AG04449 (cell line): ENCODE data around the gene PPP2R5C.

Experiments used
- CTCF ChIA-PET: fragments of 350-600 bp; formaldehyde crosslinking; extraction: SDS; loops from one replicate; lab custom pipeline; 2021; ENCODE audit warnings: antibody characterized with exemption; lab: Yijun Ruan, JAX
- POLR2A ChIA-PET: fragments of 400-600, 350-600 bp; formaldehyde crosslinking; extraction: SDS; loops from one replicate; lab custom pipeline; 2020; ENCODE audit warnings: antibody characterized with exemption, inconsistent platforms; lab: Yijun Ruan, JAX
- DNase-seq: peaks from one replicate; pipeline ENCODE4 v3.0.0-alpha.2; 2010; ENCODE audit warnings: low read depth, low spot score
- H3K4me3 ChIP-seq: 2 replicates; pipeline ENCODE4 v1.5.1; 2011; ENCODE audit warnings: low read depth, mild to moderate bottlenecking, control low read depth, low read length
- TF ChIP-seq, protein P1 (sequence below): IDR thresholded peaks from one replicate; pipeline ENCODE4 v1.5.1; 2011; ENCODE audit warnings: mild to moderate bottlenecking, moderate library complexity, low read length, control low read depth, inconsistent platforms; ENCODE audit not compliant: insufficient read depth; ENCODE audit errors: missing control alignments

The PPP2R5C gene

DNA sequence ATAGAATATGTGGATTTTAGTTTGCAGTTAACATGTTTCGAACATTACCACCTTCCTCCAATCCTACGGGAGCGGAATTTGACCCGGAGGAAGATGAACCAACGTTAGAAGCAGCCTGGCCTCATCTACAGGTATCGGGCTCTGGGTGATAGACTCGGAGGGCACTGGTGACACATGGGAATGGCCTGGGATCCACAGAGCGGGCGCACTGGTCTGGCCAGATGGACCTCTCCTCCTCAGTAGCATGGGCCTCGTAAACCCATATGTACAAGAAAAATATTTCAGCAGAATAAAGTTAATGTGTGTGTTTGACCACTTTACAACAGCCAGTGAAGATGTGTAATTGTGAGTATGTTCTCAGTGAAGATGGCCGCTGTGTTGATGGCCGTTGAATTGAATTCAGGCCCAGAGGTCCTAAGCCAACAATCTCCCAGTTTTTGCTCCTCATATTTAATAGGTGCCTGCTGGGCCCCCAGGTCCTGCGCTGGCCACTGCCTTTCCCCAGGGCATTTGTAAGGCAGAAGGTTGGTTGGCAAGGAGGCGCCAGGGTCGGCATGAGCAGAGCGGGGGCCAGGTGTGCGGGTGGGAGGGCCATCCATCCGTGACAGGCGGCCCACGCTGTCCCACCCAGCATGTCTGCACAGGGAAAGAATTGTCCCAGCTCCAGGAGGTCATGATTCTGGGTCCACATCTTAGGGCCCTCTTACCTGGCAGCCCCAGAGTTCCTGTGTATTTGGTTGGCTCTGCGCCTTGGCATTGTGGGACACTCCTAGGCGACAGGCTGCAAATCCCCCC lies 120.8 kb downstream of the PPP2R5C start:
- POLR2A ChIA-PET = no interaction called here
- no peak for DNase-seq
- CTCF ChIA-PET = no interaction called here
- H3K4me3 ChIP-seq = no peak overlapping the region
- TF ChIP-seq, protein P1, sequence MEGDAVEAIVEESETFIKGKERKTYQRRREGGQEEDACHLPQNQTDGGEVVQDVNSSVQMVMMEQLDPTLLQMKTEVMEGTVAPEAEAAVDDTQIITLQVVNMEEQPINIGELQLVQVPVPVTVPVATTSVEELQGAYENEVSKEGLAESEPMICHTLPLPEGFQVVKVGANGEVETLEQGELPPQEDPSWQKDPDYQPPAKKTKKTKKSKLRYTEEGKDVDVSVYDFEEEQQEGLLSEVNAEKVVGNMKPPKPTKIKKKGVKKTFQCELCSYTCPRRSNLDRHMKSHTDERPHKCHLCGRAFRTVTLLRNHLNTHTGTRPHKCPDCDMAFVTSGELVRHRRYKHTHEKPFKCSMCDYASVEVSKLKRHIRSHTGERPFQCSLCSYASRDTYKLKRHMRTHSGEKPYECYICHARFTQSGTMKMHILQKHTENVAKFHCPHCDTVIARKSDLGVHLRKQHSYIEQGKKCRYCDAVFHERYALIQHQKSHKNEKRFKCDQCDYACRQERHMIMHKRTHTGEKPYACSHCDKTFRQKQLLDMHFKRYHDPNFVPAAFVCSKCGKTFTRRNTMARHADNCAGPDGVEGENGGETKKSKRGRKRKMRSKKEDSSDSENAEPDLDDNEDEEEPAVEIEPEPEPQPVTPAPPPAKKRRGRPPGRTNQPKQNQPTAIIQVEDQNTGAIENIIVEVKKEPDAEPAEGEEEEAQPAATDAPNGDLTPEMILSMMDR = no peak

DNA sequence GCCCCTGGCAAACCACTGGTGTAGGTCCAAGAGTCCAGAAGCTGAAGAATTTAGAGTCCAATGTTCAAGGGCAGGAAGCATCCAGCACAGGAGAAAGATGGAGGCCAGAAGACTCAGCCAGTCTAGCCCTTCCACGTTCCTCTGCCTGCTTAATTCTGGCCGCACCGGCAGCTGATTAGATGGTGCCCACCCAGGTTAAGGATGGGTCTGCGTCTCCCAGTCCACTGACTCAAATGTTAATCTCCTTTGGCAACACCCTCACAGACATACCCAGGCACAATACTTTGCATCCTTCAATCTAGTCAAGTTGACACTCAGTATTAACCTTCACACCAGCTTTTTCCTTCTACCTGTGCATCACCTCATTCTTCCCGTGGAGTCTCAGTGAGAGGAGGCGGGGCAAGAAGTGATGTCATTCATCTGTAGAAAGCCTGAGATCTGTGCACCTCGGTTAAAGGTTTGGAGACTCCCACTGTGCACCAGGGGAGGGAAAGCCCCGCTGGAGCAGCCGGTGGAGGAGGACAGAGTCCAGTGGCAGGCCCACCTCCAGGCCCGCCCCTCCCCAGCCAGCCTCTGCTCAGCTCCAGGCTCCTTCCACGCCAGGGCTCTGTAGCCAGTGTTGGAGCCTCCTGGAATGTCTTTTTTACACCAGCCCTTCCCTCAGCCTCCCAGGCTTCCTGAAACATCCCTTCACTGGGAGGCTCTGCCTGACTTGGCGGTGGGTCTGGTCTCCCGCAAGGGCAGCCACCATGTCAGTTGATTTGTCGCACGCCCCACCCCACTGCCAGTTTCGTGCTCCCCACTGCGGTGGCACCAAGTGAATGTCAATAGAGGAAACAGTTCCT lies 122.8 kb downstream of the PPP2R5C start:
- no peak for DNase-seq
- ChIA-PET POLR2A (no interaction called here), CTCF (no interaction called here)
- TF ChIP-seq, protein P1 = no peak
- H3K4me3 ChIP-seq = no peak overlapping the region

GRCh38 chr14:101884934-101885576 lies 123.5 kb downstream of the PPP2R5C start:
- H3K4me3 ChIP-seq = no peak overlapping the region
- TF ChIP-seq, protein P1 = no peak

DNA sequence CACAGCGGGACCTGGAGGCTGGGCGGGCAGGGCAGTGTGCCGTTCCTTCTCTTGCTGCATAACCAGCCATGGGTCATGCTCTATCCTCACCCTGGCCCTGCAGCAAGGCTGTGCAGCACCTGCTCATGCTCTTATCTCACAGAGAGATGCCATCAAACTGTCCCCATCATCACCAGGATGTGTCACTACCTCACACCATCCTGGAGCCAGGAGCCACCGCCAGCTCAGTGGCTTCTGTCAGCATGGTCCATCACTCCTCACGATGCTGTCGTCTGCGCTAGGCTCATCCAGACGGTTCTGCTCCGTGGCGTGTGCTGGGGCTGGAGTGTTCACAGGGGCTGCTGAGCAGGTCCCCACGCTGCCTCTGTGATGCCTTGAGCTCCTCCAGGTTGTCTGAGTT lies 125.7 kb downstream of the PPP2R5C start:
- TF ChIP-seq, protein P1 = no peak
- CTCF ChIA-PET = no interaction called here
- POLR2A ChIA-PET = no interaction called here
- DNase-seq = no peak
- H3K4me3 ChIP-seq = no peak overlapping the region

More at GRCh38 chr14:101884934-101885576, 123.5 kb downstream of the PPP2R5C start:
- DNase-seq = no peak
- ChIA-PET CTCF (no interaction called here), POLR2A (no interaction called here)

- POLR2A ChIA-PET = no interaction called here
- TF ChIP-seq, protein P1 = no peak
- DNase-seq = no peak
- CTCF ChIA-PET = no interaction called here
- H3K4me3 ChIP-seq = no peak overlapping the region
These were observed 126.7 kb downstream of the PPP2R5C start for GRCh38 chr14:101888182-101888581.

- CTCF ChIA-PET = interaction anchor here (0.6 to 1.6 kb wide), 2 partner anchors 55 to 118 kb away, joined by 3 to 9 read pairs; no protein-coding TSS in a partner anchor
These were observed 127.9 kb downstream of the PPP2R5C start for GRCh38 chr14:101889366-101889765.

More at GRCh38 chr14:101889366-101889765, 127.9 kb downstream of the PPP2R5C start:
- no peak overlapping the region for H3K4me3 ChIP-seq
- TF ChIP-seq, protein P1 = no peak
- no peak for DNase-seq
- POLR2A ChIA-PET = no interaction called here
